22Rv1 (cell line): ENCODE results near the gene TUBGCP5.

ENCODE experiments used
- CTCF ChIP-seq: fragments of 450-650 bp; IDR thresholded peaks from 2 replicates; pipeline ENCODE4 v1.5.1; 2017; ENCODE audit warnings: mild to moderate bottlenecking
- ZFX ChIP-seq: fragments of 450-650 bp; IDR thresholded peaks from 2 replicates; pipeline ENCODE4 v1.6.1; 2017; ENCODE audit warnings: antibody characterized with exemption, borderline replicate concordance

DNA sequence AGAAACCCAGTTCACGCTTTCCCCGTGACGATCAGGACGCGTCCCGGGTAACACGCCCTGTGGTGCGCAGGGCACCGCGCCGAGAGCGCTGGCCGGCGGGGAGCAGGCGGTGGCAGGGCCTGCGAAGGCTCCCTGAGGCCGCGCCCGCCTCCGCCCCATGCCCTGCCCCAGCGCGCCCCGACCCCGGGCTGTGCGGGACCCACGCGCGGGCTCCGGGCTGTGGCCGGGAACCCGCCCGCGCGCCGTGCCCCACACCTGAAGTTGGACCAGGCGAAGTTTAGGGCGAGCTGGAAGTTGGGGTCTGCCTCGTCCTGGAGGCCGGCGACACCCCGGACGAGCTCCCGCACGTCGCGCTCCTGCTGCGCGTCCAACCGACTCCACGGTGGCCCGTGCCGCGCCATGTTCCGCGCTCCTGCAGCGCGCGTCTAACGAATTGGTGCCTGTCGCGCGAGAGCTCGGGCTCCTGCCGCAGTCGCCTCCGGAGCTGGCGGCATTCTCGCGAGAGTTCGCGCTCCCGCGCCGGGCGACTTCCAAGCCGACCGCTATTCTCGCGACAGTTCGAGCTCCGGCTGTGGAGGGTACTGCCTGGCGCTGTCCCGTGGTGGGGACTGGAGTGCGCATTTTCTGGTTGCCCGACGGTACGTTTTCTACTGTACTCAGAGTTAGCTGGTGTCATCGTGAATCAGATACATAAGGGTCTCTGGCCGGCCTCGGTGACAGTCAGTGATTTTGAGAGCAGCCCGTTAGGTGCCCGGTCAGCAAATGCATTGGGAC is at the start of gene TUBGCP5:
- TF ChIP-seq CTCF = 0 out of 2 replicates have a peak, but pooled peaks have one; percentile 15
- no peak for TF ChIP-seq ZFX
